GM13977 (cell line): ENCODE measurements around the gene MYBPC1.

Experiments
- DNase-seq: peaks from one replicate; pipeline ENCODE4 v3.0.0; 2012; ENCODE audit warnings: low spot score
- in situ Hi-C: fragments of 300-500 bp; cut with MboI; formaldehyde crosslinking; loops from one replicate; pipeline ENCODE4 v1.12.0; 2022; ENCODE audit warnings: low sequenced_read_pairs, low pct_unique_long_range_greater_than_20kb, mixed read lengths, inconsistent platforms; ENCODE audit not compliant: unreplicated experiment
- TF ChIP-seq, protein P1 (sequence below): IDR thresholded peaks from 2 replicates; pipeline ENCODE4 v1.5.1; 2012; ENCODE audit warnings: mild to moderate bottlenecking, control low read depth; ENCODE audit not compliant: insufficient read depth; ENCODE audit errors: extremely low read depth, missing control alignments

The MYBPC1 gene

GRCh38 chr12:101566318-101566717, 28.5 kb upstream of the MYBPC1 start:
- TF ChIP-seq, protein P1, sequence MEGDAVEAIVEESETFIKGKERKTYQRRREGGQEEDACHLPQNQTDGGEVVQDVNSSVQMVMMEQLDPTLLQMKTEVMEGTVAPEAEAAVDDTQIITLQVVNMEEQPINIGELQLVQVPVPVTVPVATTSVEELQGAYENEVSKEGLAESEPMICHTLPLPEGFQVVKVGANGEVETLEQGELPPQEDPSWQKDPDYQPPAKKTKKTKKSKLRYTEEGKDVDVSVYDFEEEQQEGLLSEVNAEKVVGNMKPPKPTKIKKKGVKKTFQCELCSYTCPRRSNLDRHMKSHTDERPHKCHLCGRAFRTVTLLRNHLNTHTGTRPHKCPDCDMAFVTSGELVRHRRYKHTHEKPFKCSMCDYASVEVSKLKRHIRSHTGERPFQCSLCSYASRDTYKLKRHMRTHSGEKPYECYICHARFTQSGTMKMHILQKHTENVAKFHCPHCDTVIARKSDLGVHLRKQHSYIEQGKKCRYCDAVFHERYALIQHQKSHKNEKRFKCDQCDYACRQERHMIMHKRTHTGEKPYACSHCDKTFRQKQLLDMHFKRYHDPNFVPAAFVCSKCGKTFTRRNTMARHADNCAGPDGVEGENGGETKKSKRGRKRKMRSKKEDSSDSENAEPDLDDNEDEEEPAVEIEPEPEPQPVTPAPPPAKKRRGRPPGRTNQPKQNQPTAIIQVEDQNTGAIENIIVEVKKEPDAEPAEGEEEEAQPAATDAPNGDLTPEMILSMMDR, result no peak
- in situ Hi-C loops, result no loop called here
- DNase-seq, result no peak

- in situ Hi-C loops, result no loop called here
- TF ChIP-seq, protein P1, result no peak
- no peak for DNase-seq
Measured at GRCh38 chr12:101567918-101568317, 26.9 kb upstream of the MYBPC1 start.

GRCh38 chr12:101570047-101570446, 24.7 kb upstream of the MYBPC1 start:
- TF ChIP-seq, protein P1, result peak; percentile 26
- no peak for DNase-seq
- in situ Hi-C loops, result no loop called here

DNA sequence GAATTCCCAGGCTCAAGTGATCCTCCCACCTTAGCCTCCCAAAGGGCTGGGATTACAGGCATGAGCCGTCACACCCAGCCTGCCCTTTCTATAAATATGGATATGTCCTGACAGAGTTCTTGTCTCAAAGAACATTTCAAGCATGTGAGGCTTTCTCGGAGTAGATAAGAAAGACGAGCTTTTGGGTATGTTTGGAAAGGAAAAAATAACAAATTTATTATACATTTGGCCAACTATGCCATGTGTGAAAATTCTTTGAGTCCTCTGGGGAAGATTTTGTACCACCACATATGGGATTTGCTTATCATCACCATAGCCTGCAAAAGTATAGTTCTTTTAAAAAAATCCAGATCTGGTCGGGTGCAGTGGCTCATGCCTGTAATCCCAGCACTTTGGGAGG, 23.7 kb upstream of the MYBPC1 start:
- in situ Hi-C loops, result no loop called here
- TF ChIP-seq, protein P1, result no peak

DNA sequence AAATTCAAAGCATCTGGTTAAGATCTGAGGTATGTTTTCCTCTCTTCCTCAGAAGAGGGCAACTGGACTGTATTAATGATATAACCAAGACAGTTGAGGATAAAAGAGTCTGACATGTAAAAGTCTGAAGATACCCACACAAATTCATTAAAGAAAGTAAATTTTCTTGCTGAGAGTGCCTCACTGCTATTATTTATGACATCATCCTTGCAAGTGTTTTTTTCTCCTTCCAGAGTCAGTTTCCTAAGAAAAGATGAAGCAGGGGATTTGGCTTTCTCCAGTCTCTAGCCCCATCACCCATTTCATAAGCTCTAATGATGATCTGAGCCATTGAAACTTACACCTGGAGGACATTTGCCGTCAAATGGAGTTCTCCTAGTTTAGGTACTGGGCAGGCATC, 21.0 kb upstream of the MYBPC1 start:
- in situ Hi-C loops, result no loop called here
- TF ChIP-seq, protein P1, result no peak
- no peak for DNase-seq

More for the DNA sequence above, 23.7 kb upstream of the MYBPC1 start:
- DNase-seq, result no peak

DNA sequence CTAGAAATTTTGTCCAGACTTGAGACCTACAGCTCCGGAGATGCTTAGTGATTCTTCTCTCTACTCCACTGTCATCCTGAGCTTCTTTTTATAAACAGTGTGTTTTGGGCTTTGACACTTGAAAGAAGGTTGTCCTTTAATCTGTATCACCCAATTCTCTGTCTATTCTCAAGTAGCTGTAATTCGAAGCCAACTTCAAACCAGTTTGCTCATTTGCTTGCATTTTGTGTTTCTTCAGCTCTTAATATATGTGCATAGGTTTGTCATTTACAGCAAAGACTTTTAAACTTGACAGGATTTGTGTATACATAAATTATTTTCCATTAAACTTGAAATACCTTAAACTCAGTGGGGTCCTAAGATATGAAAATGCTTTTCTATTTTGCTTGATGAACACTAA, 16.4 kb upstream of the MYBPC1 start:
- in situ Hi-C loops, result no loop called here
- DNase-seq, result no peak

DNA sequence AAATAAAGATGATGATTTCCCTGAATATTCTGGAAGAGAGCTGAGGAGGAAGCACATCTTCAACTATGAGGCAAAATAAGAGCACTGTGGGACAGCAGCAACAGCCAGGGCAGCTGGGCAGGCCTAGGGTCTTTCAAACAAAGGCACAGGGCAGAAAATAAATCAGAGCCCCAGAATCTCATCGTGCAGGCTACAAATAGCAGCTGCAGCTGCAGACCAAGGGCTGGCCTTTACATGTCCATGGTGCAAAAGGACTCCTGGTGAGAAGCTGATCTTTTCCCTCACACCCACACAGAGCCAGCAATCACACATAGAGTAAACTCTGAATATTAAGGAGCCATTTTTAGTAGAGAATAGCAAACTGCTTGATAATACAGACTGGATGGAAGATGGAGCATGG, 13.6 kb upstream of the MYBPC1 start:
- TF ChIP-seq, protein P1, result no peak
- in situ Hi-C loops, result no loop called here
- no peak for DNase-seq

More for the DNA sequence above, 16.4 kb upstream of the MYBPC1 start:
- TF ChIP-seq, protein P1, result no peak
